Embryonic facial prominence (tissue), 1 donor: ENCODE measurements around the gene RAB3IL1.

ENCODE experiments used
- DNase-seq: peaks from one replicate; pipeline ENCODE4 v3.0.0-alpha.2; 2016; ENCODE audit errors: extremely low spot score

The RAB3IL1 gene

GRCh38 chr11:61866958-61867343 lies 50.4 kb downstream of the RAB3IL1 start:
- DNase-seq, result no peak

GRCh38 chr11:61866231-61866957 lies 51.0 kb downstream of the RAB3IL1 start:
- no peak for DNase-seq

GRCh38 chr11:61864814-61865775 lies 52.3 kb downstream of the RAB3IL1 start:
- DNase-seq, result no peak

- DNase-seq, result no peak
Measured at GRCh38 chr11:61863548-61864081, 53.8 kb downstream of the RAB3IL1 start.

- no peak for DNase-seq
Measured at GRCh38 chr11:61862714-61863547, 54.4 kb downstream of the RAB3IL1 start.

- no peak for DNase-seq
Measured at GRCh38 chr11:61861634-61862033, 55.7 kb downstream of the RAB3IL1 start.

- no peak for DNase-seq
Measured at GRCh38 chr11:61860054-61860903, 57.1 kb downstream of the RAB3IL1 start.

- DNase-seq, result no peak
Measured at GRCh38 chr11:61855939-61856680, 61.3 kb downstream of the RAB3IL1 start.

- no peak for DNase-seq
Measured at GRCh38 chr11:61854966-61855714, 62.2 kb downstream of the RAB3IL1 start.

GRCh38 chr11:61854206-61854895 lies 63.0 kb downstream of the RAB3IL1 start:
- no peak for DNase-seq

- DNase-seq, result no peak
Measured at GRCh38 chr11:61853698-61854169, 63.6 kb downstream of the RAB3IL1 start.

- no peak for DNase-seq
Measured at GRCh38 chr11:61851900-61852295, 65.5 kb downstream of the RAB3IL1 start.

- DNase-seq, result no peak
Measured at GRCh38 chr11:61851113-61851899, 66.1 kb downstream of the RAB3IL1 start.

GRCh38 chr11:61850687-61851086 lies 66.7 kb downstream of the RAB3IL1 start:
- no peak for DNase-seq

GRCh38 chr11:61848631-61849030 lies 68.7 kb downstream of the RAB3IL1 start:
- no peak for DNase-seq

GRCh38 chr11:61847914-61848581 lies 69.3 kb downstream of the RAB3IL1 start:
- no peak for DNase-seq
